H9 (cell line): ENCODE measurements around the gene CTCF. TPM values are rescaled to one million over a fixed set of nuclear protein-coding genes. Genes with fewer than 3 reads are reported as not detected.

Source experiments
- DNase-seq: peaks from one replicate; pipeline ENCODE4 v3.0.0-alpha.2; 2017
- H2AFZ ChIP-seq: one replicate; pipeline ENCODE4 v1.6.1; 2013; ENCODE audit warnings: mild to moderate bottlenecking, low read length, control low read depth, moderate library complexity
- H2AK5ac ChIP-seq: 2 replicates; pipeline ENCODE4 v1.6.1; 2013; ENCODE audit warnings: low read length, control low read depth, mixed read lengths; ENCODE audit not compliant: insufficient read length
- H2BK120ac ChIP-seq: one replicate; pipeline ENCODE4 v1.6.1; 2013; ENCODE audit warnings: low read depth, mild to moderate bottlenecking, low read length, control low read depth, inconsistent platforms; ENCODE audit not compliant: poor library complexity, severe bottlenecking
- H2BK12ac ChIP-seq: 2 replicates; pipeline ENCODE4 v1.6.1; 2013; ENCODE audit warnings: low read length, control low read depth, mixed read lengths, low read depth; ENCODE audit not compliant: insufficient read length
- H2BK15ac ChIP-seq: 2 replicates; pipeline ENCODE4 v1.6.1; 2013; ENCODE audit warnings: low read depth, low read length, control low read depth
- H2BK20ac ChIP-seq: one replicate; pipeline ENCODE4 v1.6.1; 2013; ENCODE audit warnings: low read depth, mild to moderate bottlenecking, low read length, control low read depth, inconsistent platforms; ENCODE audit not compliant: poor library complexity, severe bottlenecking
- H2BK5ac ChIP-seq: 2 replicates; pipeline ENCODE4 v1.6.1; 2013; ENCODE audit warnings: low read length, control low read depth, mixed read lengths; ENCODE audit not compliant: insufficient read length
- H3K14ac ChIP-seq: 2 replicates; pipeline ENCODE4 v1.6.1; 2013; ENCODE audit warnings: low read length, control low read depth; ENCODE audit not compliant: insufficient read depth
- H3K18ac ChIP-seq: 2 replicates; pipeline ENCODE4 v1.6.1; 2013; ENCODE audit warnings: low read depth, mild to moderate bottlenecking, mixed read lengths, low read length, control low read depth; ENCODE audit not compliant: insufficient read length
- H3K23ac ChIP-seq: 2 replicates; pipeline ENCODE4 v1.6.1; 2013; ENCODE audit warnings: low read length, control low read depth, mixed read lengths, low read depth; ENCODE audit not compliant: insufficient read length
- H3K23me2 ChIP-seq: 2 replicates; pipeline ENCODE4 v1.6.1; 2013; ENCODE audit warnings: low read depth, mild to moderate bottlenecking, mixed read lengths, low read length, control low read depth; ENCODE audit not compliant: insufficient read length, poor library complexity, severe bottlenecking
- H3K27ac ChIP-seq: 2 replicates; pipeline ENCODE4 v1.5.1; 2013; ENCODE audit warnings: low read length, control low read depth, mixed read lengths, low read depth; ENCODE audit not compliant: insufficient read length
- H3K27me3 ChIP-seq: 2 replicates; pipeline ENCODE4 v1.6.1; 2013; ENCODE audit warnings: low read length, control low read depth, inconsistent platforms; ENCODE audit not compliant: insufficient read depth
- H3K4ac ChIP-seq: 2 replicates; pipeline ENCODE4 v1.6.1; 2013; ENCODE audit warnings: low read depth, mild to moderate bottlenecking, control low read depth, inconsistent platforms, low read length, moderate library complexity
- H3K4me1 ChIP-seq: 2 replicates; pipeline ENCODE4 v1.6.1; 2013; ENCODE audit warnings: low read length, control low read depth, inconsistent platforms; ENCODE audit not compliant: insufficient read depth
- H3K4me2 ChIP-seq: 2 replicates; pipeline ENCODE4 v1.6.1; 2013; ENCODE audit warnings: low read length, control low read depth, mixed read lengths; ENCODE audit not compliant: insufficient read length, insufficient read depth
- H3K56ac ChIP-seq: 2 replicates; pipeline ENCODE4 v1.6.1; 2013; ENCODE audit warnings: low read depth, mild to moderate bottlenecking, mixed read lengths, low read length, control low read depth; ENCODE audit not compliant: insufficient read length
- H3K79me1 ChIP-seq: 2 replicates; pipeline ENCODE4 v1.6.1; 2013; ENCODE audit warnings: low read depth, mild to moderate bottlenecking, moderate library complexity, low read length, control low read depth, inconsistent platforms; ENCODE audit not compliant: insufficient read depth, poor library complexity, severe bottlenecking
- H3K79me2 ChIP-seq: 2 replicates; pipeline ENCODE4 v1.6.1; 2013; ENCODE audit warnings: low read length, control low read depth, inconsistent platforms; ENCODE audit not compliant: insufficient read depth
- H3K9ac ChIP-seq: 2 replicates; pipeline ENCODE4 v1.6.1; 2013; ENCODE audit warnings: low read length, control low read depth, mixed read lengths; ENCODE audit not compliant: insufficient read length; ENCODE audit errors: extremely low read depth
- H3K9me3 ChIP-seq: one replicate; pipeline ENCODE4 v1.6.1; 2013; ENCODE audit warnings: low read depth, low read length, inconsistent platforms; ENCODE audit not compliant: control insufficient read depth
- H3T11ph ChIP-seq: one replicate; pipeline ENCODE4 v1.6.1; 2013; ENCODE audit warnings: mild to moderate bottlenecking, low read length, control low read depth, inconsistent platforms
- H4K20me1 ChIP-seq: one replicate; pipeline ENCODE4 v1.6.1; 2013; ENCODE audit not compliant: control insufficient read depth, insufficient read length, insufficient read depth
- H4K5ac ChIP-seq: 2 replicates; pipeline ENCODE4 v1.6.1; 2013; ENCODE audit warnings: low read depth, mild to moderate bottlenecking, mixed read lengths, low read length, control low read depth; ENCODE audit not compliant: insufficient read length
- H4K8ac ChIP-seq: replicated peaks from 2 replicates; pipeline ENCODE4 v1.6.1; 2013; ENCODE audit warnings: low read length, control low read depth, mixed read lengths, low read depth; ENCODE audit not compliant: insufficient read length
- H4K91ac ChIP-seq: 2 replicates; pipeline ENCODE4 v1.6.1; 2013; ENCODE audit warnings: low read depth, mild to moderate bottlenecking, moderate library complexity, mixed read lengths, low read length, control low read depth; ENCODE audit not compliant: insufficient read length
- H3K27ac Mint-ChIP-seq, 3 experiments: 2 replicates in 2 of 3; 3 replicates in 1 of 3; pipeline ENCODE4 v1.8.0; 2020 to 2021; ENCODE audit warnings: mixed read lengths in 3 of 3, mild to moderate bottlenecking in 1 of 3, moderate library complexity in 1 of 3
- H3K27me3 Mint-ChIP-seq: 2 replicates; pipeline ENCODE4 v1.8.0; 2021; ENCODE audit warnings: low read depth, mild to moderate bottlenecking, moderate library complexity, mixed read lengths
- H3K36me3 Mint-ChIP-seq, 3 experiments: 2 replicates in 2 of 3; 3 replicates in 1 of 3; pipeline ENCODE4 v1.8.0; 2020 to 2021; ENCODE audit warnings: low read depth in 3 of 3, mixed read lengths in 3 of 3; ENCODE audit not compliant: insufficient read depth in 1 of 3
- H3K4me1 Mint-ChIP-seq, 2 experiments: 2 replicates each; pipeline ENCODE4 v1.8.0; 2020; ENCODE audit warnings: mixed read lengths in 2 of 2
- H3K4me3 Mint-ChIP-seq, 2 experiments: 2 replicates in 1 of 2; 3 replicates in 1 of 2; pipeline ENCODE4 v1.8.0; 2020 to 2021; ENCODE audit warnings: mild to moderate bottlenecking in 2 of 2, mixed read lengths in 2 of 2, moderate library complexity in 1 of 2
- H3K9me3 Mint-ChIP-seq, 2 experiments: 2 replicates in 1 of 2; 3 replicates in 1 of 2; pipeline ENCODE4 v1.8.0; 2020; ENCODE audit warnings: mild to moderate bottlenecking in 2 of 2, mixed read lengths in 2 of 2, moderate library complexity in 1 of 2
- WGBS: extraction: QIAGEN DNeasy Blood & Tissue Kit; methylation state at CpG from one replicate; pipeline ENCODE4 v1.1.7; 2013; ENCODE audit warnings: missing lambda C conversion rate, low lambda C conversion rate, mixed read lengths; ENCODE audit not compliant: insufficient read length; ENCODE audit errors: extremely low coverage; 5-methylcytosine and 5-hydroxymethylcytosine counted together
- total RNA-seq: library from RNA; stranded (reverse); gene quantifications from 2 replicates; pipeline ENCODE4 v1.2.1, GENCODE V29; 2021
- TF ChIP-seq, protein P1 (sequence below): fragments of 200-600 bp; sonication (generic); conservative IDR thresholded peaks from 3 replicates; pipeline ENCODE4 v1.8.0; 2021; ENCODE audit warnings: antibody characterized with exemption, mild to moderate bottlenecking

CTCF gene
- total RNA-seq, 1 experiment from 2014 or later, result 87.3 TPM

DNA sequence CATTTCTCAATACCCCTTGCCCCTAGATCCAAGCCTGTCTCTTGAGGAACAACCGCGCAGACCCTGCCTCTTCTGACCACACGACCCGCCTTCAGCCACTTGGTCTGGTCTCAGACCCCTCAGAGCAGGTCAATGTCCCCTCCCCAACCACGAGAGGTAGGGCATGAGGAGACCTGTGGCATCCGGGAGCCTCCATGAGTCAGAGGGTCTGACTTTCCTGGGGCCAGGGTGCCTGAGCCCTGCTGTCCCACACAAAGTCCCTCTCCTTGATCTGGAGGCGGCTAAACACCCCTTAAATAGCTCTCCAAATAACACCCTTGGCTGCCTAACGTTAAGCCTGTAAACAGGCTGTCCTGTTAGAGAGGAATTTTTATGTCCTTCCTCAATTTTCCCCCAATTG is 87.7 kb downstream of the CTCF start:
- no peak overlapping the region for H2AK5ac ChIP-seq
- H3K36me3 Mint-ChIP-seq, result peaks cover 8 to 33% (median 31%) of the 10 kb centered on the region in 3 experiments; a peak in 6 of 7 replicates
- no peak overlapping the region for H3K27ac ChIP-seq
- H2BK20ac ChIP-seq, result no peak overlapping the region
- no peaks in the 10 kb centered on the region for H3K4me1 ChIP-seq
- H3K9me3 ChIP-seq, result no peaks in the 10 kb centered on the region
- TF ChIP-seq, protein P1, sequence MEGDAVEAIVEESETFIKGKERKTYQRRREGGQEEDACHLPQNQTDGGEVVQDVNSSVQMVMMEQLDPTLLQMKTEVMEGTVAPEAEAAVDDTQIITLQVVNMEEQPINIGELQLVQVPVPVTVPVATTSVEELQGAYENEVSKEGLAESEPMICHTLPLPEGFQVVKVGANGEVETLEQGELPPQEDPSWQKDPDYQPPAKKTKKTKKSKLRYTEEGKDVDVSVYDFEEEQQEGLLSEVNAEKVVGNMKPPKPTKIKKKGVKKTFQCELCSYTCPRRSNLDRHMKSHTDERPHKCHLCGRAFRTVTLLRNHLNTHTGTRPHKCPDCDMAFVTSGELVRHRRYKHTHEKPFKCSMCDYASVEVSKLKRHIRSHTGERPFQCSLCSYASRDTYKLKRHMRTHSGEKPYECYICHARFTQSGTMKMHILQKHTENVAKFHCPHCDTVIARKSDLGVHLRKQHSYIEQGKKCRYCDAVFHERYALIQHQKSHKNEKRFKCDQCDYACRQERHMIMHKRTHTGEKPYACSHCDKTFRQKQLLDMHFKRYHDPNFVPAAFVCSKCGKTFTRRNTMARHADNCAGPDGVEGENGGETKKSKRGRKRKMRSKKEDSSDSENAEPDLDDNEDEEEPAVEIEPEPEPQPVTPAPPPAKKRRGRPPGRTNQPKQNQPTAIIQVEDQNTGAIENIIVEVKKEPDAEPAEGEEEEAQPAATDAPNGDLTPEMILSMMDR, result no peak
- H2BK5ac ChIP-seq, result no peak overlapping the region
- no peak overlapping the region for H2BK12ac ChIP-seq
- H3K27me3 Mint-ChIP-seq, result peaks cover 5% of the 10 kb centered on the region
- H3K4me3 Mint-ChIP-seq, result peak overlapping the region in 1 of 2 experiments; percentile 51; a peak in 1 of 5 replicates
- no peak overlapping the region for H3K4ac ChIP-seq
- H3K9ac ChIP-seq, result no peak overlapping the region
- H4K5ac ChIP-seq, result no peak overlapping the region
- no peak overlapping the region for H3T11ph ChIP-seq
- H4K91ac ChIP-seq, result no peak overlapping the region
- no peak overlapping the region for H3K23ac ChIP-seq
- no CpG with 5 or more reads among the region's 8 CpGs for WGBS
- H4K20me1 ChIP-seq, result no peaks in the 10 kb centered on the region
- DNase-seq, result no peak
- H3K18ac ChIP-seq, result no peak overlapping the region
- H2BK15ac ChIP-seq, result no peak overlapping the region
- peaks cover 7% of the 10 kb centered on the region for H3K23me2 ChIP-seq
- H2AFZ ChIP-seq, result no peak overlapping the region
- H3K27ac Mint-ChIP-seq, result no peak overlapping the region; a peak in 1 of 7 replicates
- no peak overlapping the region for H3K4me2 ChIP-seq
- H2BK120ac ChIP-seq, result no peak overlapping the region
- H3K4me1 Mint-ChIP-seq, result peaks cover 2 to 9% of the 10 kb centered on the region in 2 experiments
- no peaks in the 10 kb centered on the region for H3K79me1 ChIP-seq
- H3K56ac ChIP-seq, result no peak overlapping the region
- H4K8ac ChIP-seq, result no peak overlapping the region
- H3K79me2 ChIP-seq, result no peaks in the 10 kb centered on the region
- H3K27me3 ChIP-seq, result no peaks in the 10 kb centered on the region; the same call in 1 of the 2 replicates
- H3K14ac ChIP-seq, result no peak overlapping the region
- H3K9me3 Mint-ChIP-seq, result no peaks in the 10 kb centered on the region; a peak in 1 of 5 replicates
